HPDE6-E6E7 (cell line): ENCODE measurements around the gene DNAJB4.
"Not testable (repeated sequence)": the region's sequence is repeated elsewhere in the genome, so short reads cannot be mapped to it uniquely, and the experiment has no call there.

Source experiments
- DNase-seq: peaks from one replicate; pipeline ENCODE4 v3.0.0; 2011; ENCODE audit warnings: missing footprints; ENCODE audit errors: extremely low spot score

Gene DNAJB4

DNA sequence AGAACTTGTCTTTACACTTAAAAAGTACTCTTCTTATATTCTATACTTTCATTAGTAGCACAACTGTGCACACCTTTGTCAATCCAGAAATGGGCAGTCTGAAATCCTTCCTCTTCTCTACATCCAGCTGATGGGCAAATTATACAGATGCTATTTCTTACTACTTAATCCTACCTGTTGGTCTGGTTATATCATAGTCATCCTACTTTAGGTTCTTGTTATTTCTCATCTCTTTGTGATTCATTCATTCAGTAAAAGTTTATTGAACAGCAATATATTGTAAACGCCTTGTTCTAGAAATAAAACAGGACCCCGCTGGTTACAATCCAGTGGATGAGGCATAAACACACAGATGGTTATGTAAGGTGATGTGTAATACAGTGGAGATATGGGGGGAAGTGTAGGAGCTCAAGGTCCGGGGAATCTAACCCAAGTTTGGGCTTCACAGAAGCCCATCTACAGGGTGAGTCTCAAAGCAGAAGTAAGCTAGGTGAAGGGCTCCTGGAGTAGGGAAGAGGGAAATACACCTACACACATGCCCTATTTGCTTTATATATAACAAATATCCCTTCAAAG is 14.0 kb upstream of the DNAJB4 start:
- DNase-seq = no peak

DNA sequence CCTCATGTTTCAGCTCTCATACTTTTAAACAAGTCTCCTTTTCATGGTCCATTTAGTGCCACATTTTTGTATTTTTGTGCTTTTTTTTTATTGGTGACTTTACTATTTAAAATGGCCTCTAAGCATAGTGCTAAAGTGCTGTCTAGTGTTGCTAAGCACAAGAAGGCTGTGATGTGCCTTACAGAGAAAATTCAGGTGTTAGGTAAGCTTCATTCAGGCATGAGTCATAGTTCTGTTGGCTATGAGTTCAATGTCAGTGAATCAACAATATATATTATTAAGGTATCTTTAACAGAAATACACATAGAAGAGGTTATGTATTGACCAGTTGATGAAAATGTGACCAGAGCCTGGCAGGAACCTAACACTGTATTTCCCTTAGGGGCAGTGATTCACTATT is 13.1 kb upstream of the DNAJB4 start:
- DNase-seq = no peak

GRCh38 chr1:77994117-77994705 is 10.5 kb upstream of the DNAJB4 start:
- DNase-seq = no peak

- DNase-seq = no peak
Measured at GRCh38 chr1:77996734-77997133, 8.0 kb upstream of the DNAJB4 start.

DNA sequence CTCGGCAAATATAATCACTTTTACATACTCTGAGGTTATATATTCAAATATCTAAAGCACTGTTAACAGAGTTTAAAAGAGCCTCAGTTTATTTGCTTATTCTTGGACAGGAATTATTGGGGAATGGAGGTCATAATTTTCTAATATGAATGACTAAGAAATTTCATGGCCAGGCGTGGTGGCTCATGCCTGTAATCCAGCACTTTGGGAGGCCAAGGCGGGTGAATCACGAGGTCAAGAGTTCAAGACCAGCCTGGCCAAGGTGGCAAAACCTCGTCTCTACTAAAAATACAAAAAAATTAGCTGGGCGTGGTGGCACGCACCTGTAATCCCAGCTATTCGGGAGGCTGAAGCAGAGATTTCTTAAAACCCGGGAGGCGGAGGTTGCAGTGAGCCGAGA is 4.2 kb upstream of the DNAJB4 start:
- not testable (repeated sequence) for DNase-seq

- DNase-seq = no peak
Measured at GRCh38 chr1:78003070-78003746, 1.5 kb upstream of the DNAJB4 start.

- peak; percentile 40 for DNase-seq
Measured at GRCh38 chr1:78003882-78004718, 639 bp upstream of the DNAJB4 start.

GRCh38 chr1:78005448-78005722 is 646 bp downstream of the DNAJB4 start:
- no peak for DNase-seq

DNA sequence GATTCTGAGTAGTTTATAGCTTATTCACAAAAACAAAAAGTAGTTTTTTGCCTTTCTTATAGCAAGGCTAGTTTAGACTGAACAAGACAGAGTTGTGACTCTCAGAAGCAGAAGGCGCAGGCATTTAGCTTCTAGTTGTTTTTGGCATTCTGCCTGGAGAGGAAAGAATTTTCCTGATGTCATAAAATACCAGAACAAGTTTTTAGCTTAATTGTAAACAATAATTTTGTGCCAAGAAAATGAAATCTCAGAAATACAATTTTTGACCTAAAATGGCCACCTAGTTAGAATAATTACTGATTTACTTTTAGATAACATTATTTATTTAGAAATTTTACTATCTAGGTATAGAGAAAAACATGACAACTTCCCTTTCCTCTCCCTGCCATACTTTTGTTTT is 1.0 kb downstream of the DNAJB4 start:
- DNase-seq = peak; percentile 2

- no peak for DNase-seq
Measured at GRCh38 chr1:78006521-78006920, 1.8 kb downstream of the DNAJB4 start.

- no peak for DNase-seq
Measured at GRCh38 chr1:78007677-78008341, 3.1 kb downstream of the DNAJB4 start.

GRCh38 chr1:78009276-78009675 is 4.5 kb downstream of the DNAJB4 start:
- DNase-seq = no peak

DNA sequence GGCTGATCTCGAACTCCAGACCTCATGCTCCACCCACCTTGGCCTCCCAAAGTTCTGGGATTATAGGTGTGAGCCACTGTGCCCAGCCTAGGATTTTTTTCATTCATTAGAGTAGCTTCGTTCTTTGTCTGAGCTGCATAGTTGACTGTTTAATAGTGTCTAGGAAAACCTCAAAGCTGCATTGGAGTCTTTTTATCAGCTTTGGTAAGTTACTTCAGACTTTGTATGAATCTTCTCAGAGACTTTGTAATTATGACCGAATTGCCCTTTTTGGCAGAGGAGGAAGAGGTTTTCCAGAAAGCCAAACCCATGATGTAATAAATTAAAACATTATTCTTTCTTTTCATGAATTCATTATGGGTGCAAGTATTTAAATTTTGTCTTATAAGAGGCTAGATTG is 5.1 kb downstream of the DNAJB4 start:
- no peak for DNase-seq

DNA sequence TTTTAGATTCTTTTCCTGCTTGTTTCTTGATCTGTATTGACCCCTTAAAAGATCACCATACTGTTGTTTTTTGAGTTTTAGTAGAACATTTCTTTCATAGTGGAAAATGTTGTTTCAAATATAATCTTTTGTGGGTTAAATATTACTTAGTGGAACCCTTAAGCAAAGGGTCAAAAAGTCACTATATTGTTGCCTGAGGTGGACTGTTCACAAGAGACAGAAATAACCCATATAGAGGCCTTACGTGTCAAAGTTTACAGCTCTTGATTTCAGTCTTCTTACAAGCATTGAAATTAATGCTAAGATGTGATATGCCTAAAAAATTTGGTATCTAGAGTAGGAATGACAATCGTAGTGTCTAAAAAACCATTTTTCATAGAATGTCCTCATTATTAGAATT is 6.3 kb downstream of the DNAJB4 start:
- DNase-seq = no peak

DNA sequence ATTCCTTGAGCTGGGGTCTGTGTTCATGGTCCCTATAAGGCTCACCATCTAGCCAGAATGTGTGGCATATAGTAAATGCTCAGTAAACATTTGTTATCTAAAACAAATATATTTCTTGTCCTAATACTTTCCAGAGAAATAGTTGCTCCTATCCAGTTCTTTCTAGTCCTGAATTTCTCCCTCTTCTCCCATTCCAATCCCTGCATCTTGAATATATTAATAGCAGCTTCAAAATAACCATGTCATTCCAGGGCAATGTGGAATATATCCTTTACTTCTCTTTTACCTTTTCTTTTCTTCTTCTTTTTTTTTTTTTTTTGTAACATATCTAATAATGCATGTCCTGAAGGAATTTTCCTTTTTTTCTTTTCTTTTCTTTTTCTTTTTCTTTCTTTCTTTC is 10.4 kb downstream of the DNAJB4 start:
- DNase-seq = no peak

GRCh38 chr1:78019024-78019423 is 14.3 kb downstream of the DNAJB4 start:
- no peak for DNase-seq

- DNase-seq = not testable (repeated sequence)
Measured at GRCh38 chr1:78021134-78021533, 16.4 kb downstream of the DNAJB4 start.

- DNase-seq = no peak
Measured at GRCh38 chr1:78029793-78030192, 25.1 kb downstream of the DNAJB4 start.

- no peak for DNase-seq
Measured at GRCh38 chr1:78032996-78033796, 28.5 kb downstream of the DNAJB4 start.

- peak; percentile 56 for DNase-seq
Measured at GRCh38 chr1:78033797-78034172, 29.0 kb downstream of the DNAJB4 start.

GRCh38 chr1:78035121-78035520 is 30.4 kb downstream of the DNAJB4 start:
- DNase-seq = no peak
